Pulmonary artery endothelial cell (primary cell): ENCODE results near the gene MRGPRX4. TPM values are rescaled to one million over a fixed set of nuclear protein-coding genes. Genes with fewer than 3 reads are reported as not detected.
"Not testable (repeated sequence)": the region's sequence is repeated elsewhere in the genome, so short reads cannot be mapped to it uniquely, and the experiment has no call there.

Source experiments
- DNase-seq: peaks from one replicate; pipeline ENCODE4 v3.0.0-alpha.2; 2011; ENCODE audit warnings: low read depth, low spot score
- total RNA-seq: library from RNA; depleted of rRNA; stranded (reverse); fragments of >200 nt; gene quantifications from 2 replicates; pipeline ENCODE4 v1.2.3, GENCODE V29; 2014

MRGPRX4 gene
- not detected in 2 replicates for total RNA-seq

- no peak for DNase-seq
These were observed at the start of gene MRGPRX4 for GRCh38 chr11:18172666-18173065. Gene MRGPRX4 (plus strand): TSS chr11:18172837. CDS start chr11:18173257, 420 bp downstream.

GRCh38 chr11:18131115-18131514 is 41.5 kb upstream of the MRGPRX4 start:
- DNase-seq, result not testable (repeated sequence)

GRCh38 chr11:18132341-18132740 is 40.3 kb upstream of the MRGPRX4 start, which contains the start of gene MRGPRX3:
Gene MRGPRX3 (plus strand): TSS chr11:18132571. CDS start chr11:18137203, 4,632 bp downstream.
- DNase-seq, result no peak

GRCh38 chr11:18135308-18135707 is 37.3 kb upstream of the MRGPRX4 start:
- no peak for DNase-seq

- no peak for DNase-seq
These were observed 35.3 kb upstream of the MRGPRX4 start for GRCh38 chr11:18137186-18137800.

GRCh38 chr11:18140145-18140544 is 32.5 kb upstream of the MRGPRX4 start:
- no peak for DNase-seq

- DNase-seq, result no peak
These were observed 28.4 kb upstream of the MRGPRX4 start for GRCh38 chr11:18144243-18144642.

GRCh38 chr11:18145025-18145424 is 27.6 kb upstream of the MRGPRX4 start:
- no peak for DNase-seq

- DNase-seq, result no peak
These were observed 26.8 kb upstream of the MRGPRX4 start for GRCh38 chr11:18145837-18146236.

GRCh38 chr11:18151581-18151980 is 21.1 kb upstream of the MRGPRX4 start:
- DNase-seq, result no peak

- no peak for DNase-seq
These were observed 4.3 kb upstream of the MRGPRX4 start for GRCh38 chr11:18168372-18168771.

GRCh38 chr11:18171377-18172000 is 1.1 kb upstream of the MRGPRX4 start:
- DNase-seq, result no peak

- DNase-seq, result no peak
These were observed 709 bp downstream of the MRGPRX4 start for GRCh38 chr11:18173225-18173866.

- no peak for DNase-seq
These were observed 16.2 kb downstream of the MRGPRX4 start for GRCh38 chr11:18188796-18189195.

- DNase-seq, result not testable (repeated sequence)
These were observed 17.0 kb downstream of the MRGPRX4 start for GRCh38 chr11:18189476-18190245.

GRCh38 chr11:18191376-18191775 is 18.7 kb downstream of the MRGPRX4 start:
- DNase-seq, result no peak

- DNase-seq, result no peak
These were observed 20.4 kb downstream of the MRGPRX4 start for GRCh38 chr11:18193010-18193409.

- DNase-seq, result no peak
These were observed 23.9 kb downstream of the MRGPRX4 start for GRCh38 chr11:18196532-18196931.

- DNase-seq, result not testable (repeated sequence)
These were observed 25.1 kb downstream of the MRGPRX4 start for GRCh38 chr11:18197738-18198137.

- DNase-seq, result no peak
These were observed 31.1 kb downstream of the MRGPRX4 start for GRCh38 chr11:18203723-18204122.

- no peak for DNase-seq
These were observed 31.6 kb downstream of the MRGPRX4 start for GRCh38 chr11:18204220-18204619.

GRCh38 chr11:18204771-18205170 is 32.1 kb downstream of the MRGPRX4 start:
- DNase-seq, result no peak
